GM12865 (cell line): ENCODE data around the gene FAT1.

Experiments
- DNase-seq: peaks from one replicate; pipeline ENCODE4 v3.0.0; 2010; ENCODE audit warnings: low read depth
- H3K4me3 ChIP-seq: 2 replicates; pipeline ENCODE4 v1.5.1; 2011; ENCODE audit warnings: mild to moderate bottlenecking, low read depth, low read length, control low read depth
- TF ChIP-seq, protein P1 (sequence below): IDR thresholded peaks from 2 replicates; pipeline ENCODE4 v1.5.1; 2011; ENCODE audit warnings: low read length, control low read depth, low read depth, inconsistent platforms; ENCODE audit not compliant: insufficient read depth; ENCODE audit errors: missing control alignments

Gene FAT1

DNA sequence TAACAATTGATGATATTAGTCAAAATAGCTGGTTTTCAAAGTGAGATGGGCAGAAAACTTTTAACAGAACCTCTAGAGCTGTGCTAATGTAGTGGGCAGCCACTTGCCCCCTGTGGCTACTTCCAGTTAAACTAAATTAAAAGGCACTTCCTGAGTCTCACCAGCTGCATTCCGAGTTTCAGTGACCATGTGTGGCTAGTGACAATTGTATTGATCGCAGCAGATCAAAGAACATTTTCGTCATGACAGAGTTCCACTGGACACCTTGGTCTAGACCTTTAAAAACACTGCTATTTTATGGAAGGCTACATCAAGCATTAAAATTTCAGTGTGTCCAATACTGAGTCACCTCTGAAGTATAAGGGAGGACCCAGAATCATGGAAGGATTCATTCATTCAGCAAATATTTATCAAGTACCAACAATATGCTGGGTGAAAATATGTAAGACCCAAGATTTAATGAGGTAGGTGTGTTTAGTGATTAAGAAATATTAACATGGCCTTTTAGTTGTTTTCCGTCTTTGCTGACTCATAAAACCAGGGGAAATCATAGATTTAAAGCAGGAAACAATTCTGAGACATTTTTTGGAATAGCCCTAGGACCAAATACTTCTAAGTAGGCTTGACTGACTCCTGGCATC is 5.1 kb upstream of the FAT1 start:
- no peak overlapping the region for H3K4me3 ChIP-seq
- no peak for DNase-seq
- TF ChIP-seq, protein P1, sequence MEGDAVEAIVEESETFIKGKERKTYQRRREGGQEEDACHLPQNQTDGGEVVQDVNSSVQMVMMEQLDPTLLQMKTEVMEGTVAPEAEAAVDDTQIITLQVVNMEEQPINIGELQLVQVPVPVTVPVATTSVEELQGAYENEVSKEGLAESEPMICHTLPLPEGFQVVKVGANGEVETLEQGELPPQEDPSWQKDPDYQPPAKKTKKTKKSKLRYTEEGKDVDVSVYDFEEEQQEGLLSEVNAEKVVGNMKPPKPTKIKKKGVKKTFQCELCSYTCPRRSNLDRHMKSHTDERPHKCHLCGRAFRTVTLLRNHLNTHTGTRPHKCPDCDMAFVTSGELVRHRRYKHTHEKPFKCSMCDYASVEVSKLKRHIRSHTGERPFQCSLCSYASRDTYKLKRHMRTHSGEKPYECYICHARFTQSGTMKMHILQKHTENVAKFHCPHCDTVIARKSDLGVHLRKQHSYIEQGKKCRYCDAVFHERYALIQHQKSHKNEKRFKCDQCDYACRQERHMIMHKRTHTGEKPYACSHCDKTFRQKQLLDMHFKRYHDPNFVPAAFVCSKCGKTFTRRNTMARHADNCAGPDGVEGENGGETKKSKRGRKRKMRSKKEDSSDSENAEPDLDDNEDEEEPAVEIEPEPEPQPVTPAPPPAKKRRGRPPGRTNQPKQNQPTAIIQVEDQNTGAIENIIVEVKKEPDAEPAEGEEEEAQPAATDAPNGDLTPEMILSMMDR: no peak

DNA sequence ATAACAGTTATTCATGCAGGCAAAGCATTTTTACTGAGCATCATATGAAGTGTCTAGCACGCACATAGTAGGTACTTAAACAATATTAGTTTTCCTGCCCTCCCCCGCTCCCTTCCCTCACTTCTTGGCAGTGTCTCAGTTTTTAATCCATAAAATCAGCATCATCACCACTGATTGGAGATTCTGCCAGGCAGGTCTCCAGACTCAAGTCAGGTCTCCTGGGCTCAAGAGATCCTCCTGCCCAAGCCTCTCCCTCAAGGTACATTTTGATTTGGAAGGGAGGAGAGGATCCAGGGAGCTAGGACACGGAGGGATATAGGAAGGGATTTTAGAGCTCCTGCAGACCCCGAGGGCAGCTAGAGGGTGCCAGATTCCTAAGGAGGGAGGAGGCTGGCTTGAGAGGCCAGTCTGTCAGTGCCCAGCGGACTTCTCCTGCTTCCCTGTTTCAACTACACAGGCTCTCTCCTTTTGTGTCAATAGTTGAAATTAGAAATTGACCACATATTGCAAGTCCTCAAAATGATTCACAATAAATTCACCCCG is 4.4 kb upstream of the FAT1 start:
- H3K4me3 ChIP-seq: no peak overlapping the region
- TF ChIP-seq, protein P1: no peak
- DNase-seq: no peak

DNA sequence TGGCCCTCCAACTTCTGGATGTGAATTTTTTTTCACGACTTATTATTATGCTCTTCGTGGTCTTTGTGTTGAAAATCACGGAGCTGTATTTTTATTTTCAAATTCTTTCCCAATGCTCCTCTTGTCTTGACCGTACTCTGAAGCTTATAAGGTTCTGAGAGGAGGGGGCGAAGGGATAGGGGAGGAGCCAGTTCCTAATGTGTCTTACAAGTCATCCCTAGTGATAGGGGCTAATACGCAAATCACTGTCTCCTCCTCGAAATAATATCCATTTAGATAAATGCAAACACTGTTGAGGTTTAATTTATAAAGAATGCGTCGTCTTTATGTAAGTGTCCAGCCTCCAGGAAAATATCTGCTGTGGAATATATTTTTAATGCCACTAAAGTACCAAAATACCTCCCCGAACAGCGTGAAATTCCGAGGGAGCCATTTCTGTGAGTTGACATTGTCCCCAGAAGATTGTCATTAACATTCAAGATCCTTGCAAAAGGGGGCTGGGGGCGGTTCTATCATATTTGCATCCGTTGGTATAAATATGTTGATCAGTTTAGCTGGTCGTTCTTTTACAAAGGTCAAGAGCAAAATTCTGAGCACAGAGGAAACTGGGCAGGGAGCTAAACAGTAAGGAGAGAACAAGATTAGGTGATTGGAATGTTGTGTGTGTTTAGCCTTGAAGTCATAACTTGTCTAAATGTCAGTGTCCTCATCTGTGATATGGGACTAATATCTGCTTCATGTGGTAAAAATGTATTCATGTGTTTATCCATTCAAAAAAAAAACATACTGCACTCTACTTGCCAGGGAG is 3.7 kb upstream of the FAT1 start:
- H3K4me3 ChIP-seq: no peak overlapping the region
- DNase-seq: no peak
- TF ChIP-seq, protein P1: no peak

DNA sequence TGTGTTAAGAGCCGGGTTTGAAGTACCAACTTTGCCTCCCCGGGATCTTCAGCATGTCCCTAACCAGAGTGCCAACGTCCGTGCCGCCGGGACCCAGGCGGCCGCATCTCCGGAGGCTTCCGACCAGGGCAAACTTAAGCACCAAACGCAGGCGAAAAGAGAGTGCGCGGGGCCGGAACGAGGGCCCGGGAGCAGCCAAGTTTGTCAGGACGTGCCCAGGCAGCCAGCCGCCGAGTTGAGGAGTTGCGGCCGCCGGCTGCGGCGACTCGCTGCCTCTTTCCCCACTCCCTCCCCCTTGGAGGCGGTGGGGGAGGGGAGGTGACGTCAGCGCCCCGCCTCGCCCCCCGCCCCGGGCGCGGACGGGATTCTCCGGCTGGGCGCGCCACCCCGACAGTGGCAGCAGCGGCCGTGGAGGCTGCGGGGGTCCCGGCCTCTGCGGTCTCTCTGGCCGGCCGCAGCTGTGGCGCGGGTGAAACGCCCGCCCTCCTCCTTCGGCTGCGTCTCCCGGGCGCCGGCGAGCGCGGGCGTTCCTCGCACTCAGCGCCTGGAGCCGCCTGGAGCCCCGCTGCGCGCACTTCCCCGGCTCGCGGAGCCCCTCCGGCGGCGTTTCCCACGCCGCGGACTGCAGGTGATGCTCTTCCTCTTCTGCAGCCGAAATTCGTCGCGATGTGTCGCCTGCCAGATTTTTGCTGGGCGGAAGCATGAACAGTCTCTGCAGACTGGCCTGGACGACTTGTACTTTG is 2.9 kb upstream of the FAT1 start:
- H3K4me3 ChIP-seq: no peak overlapping the region
- TF ChIP-seq, protein P1: no peak
- DNase-seq: no peak

DNA sequence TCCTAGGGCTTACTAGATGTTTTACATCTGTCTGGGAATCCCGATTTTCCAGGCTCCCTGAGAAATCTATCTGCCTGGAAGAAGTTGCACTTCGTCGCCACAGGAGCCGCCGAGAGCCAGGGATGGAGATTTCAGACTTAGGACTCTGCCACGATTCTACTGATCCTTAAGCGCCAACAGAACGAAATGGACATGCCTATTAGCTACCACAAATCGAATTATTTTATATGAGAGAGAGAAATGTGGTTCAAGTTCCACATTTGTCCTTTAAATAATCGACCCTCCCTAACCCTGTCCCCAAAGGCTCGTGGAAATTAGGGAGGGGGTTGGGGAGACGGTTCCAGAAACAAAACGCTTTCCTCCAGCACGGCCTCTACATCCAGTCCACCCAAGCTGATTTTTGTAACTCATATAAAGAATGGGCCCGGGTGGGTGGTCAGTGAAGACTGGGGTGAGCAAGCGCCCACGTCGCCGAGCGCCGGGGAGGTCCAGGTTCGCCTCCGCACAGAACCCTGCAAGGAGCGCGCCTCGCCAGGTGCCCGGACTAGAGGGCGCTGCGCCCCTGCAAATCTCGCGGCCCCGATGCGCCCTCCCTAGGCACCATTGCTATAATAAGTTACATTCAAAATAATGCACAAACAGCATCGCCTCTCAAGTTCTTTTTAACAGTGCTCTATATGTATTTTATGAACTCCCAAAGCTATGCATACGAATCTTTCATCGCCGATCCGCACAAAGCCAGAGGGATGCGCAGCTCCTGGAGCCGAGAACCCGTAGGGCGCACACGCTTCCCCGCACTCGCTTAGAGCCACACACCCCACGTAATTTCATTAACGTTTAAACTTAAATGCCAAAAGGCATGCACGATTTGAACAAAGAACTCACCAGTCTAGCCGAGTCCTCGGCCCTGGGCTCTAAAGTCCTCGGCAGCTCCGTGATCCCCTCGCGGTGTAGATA is 2.1 kb upstream of the FAT1 start:
- no peak for DNase-seq
- TF ChIP-seq, protein P1: no peak
- no peak overlapping the region for H3K4me3 ChIP-seq
